Central memory CD4-positive, alpha-beta T cell (primary cell): ENCODE results near the gene CAMP.

ENCODE experiments used
- DNase-seq: peaks from one replicate; pipeline ENCODE4 v3.0.0; 2022

CAMP gene

DNA sequence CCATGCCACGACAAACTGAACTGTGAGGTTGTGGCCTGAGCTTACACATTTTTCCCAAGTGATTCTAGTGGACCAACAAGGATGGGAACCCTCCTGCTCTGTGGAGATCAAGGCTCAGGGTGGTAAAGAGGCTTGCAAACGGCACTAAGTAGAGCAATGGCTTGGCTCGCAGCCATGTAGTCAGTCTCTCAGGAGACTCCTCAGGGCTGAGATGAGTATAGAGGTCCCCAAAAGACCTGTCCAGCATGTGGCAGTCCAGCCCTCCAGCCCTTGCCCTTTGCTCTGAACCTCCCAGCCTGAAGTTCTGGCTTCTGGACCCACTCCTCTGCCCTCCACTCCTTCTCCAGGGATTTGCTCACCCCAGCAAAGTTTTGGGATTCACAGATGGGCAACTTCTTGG, 8.3 kb upstream of the CAMP start:
- DNase-seq, result no peak

- DNase-seq, result no peak
These were observed 7.8 kb upstream of the CAMP start for GRCh38 chr3:48215466-48215865.

- DNase-seq, result no peak
These were observed 7.4 kb upstream of the CAMP start for GRCh38 chr3:48215876-48216275.

DNA sequence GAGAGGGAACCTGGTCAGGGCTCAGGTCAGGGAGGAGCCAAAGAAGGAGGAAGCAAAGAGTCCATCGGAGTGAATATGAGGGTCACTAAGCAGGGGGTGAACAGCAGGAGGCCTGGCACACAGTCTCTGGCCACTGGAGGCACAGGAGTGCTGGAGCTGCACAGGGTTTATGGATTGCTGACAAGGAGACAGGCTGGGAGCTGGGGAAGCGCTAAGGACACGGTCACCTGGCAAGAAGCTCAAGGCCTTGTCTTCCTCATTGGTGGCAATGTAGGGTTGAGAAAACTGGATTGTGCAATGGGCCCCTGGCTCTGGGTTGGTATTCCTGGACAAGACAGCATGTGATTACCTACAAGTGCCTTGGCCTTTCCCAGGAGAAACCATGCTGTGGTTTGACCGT, 5.8 kb upstream of the CAMP start:
- DNase-seq, result no peak

- no peak for DNase-seq
These were observed 4.8 kb upstream of the CAMP start for GRCh38 chr3:48218537-48218936.

DNA sequence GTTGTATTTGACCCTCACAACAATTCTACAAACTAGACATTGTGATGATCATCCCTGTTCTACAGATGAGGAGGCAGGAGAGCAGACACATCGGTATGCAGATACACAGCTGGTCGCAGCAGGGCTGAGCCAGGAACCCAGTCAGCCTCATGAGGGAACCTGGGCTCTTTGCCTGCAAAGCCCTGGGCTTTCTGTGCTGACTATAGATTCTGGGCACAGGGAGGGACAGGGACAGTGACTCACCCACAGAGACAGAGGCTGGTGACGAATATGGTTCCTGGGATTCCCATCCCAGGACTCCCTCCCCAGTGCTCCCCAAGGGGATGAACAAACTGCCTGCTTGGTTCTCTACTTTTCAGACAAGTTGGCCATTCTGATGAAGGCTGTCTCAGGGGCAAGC, 3.8 kb upstream of the CAMP start:
- DNase-seq, result no peak

- no peak for DNase-seq
These were observed 2.5 kb upstream of the CAMP start for GRCh38 chr3:48220746-48221145.

GRCh38 chr3:48225587-48225986, 2.3 kb downstream of the CAMP start:
- DNase-seq, result no peak

GRCh38 chr3:48226939-48227338, 3.6 kb downstream of the CAMP start:
- DNase-seq, result no peak

DNA sequence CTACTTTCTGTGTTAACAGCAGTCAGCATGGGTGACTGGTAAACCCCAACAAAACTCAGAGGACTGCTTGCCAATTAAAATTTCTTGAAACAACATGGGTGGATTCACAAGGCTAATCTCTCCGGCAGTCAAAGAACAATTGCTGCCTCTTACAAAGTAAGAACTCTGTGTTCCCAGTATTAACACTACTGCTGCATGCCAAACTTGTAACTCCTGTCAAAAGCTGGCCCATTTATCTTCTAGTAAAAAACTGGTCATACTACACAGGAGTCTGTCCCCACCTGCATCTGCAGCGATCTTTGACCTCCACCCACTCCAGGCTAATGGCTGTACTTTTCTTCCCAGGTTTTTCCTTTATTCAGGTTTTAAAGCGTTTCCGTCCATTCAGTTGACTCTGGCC, 8.9 kb downstream of the CAMP start:
- no peak for DNase-seq

DNA sequence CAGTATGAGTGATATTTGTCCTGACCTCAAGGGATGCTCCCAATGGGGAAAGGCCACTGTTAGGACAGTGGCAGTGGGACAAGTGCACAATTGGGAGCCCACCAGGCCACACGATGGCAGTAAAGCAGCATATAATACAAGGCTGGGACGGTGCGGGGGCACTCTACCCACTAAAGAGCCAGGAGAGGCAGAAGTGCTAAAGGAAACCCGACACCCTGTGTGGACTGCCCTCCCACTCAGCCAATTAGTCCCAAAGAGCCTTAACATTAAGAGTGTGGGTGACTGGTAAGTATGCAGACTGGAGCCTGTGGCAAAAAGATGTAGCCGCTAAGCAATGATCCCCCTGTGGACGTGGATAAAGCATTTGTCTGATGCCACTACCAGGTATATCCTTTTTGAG, 9.4 kb downstream of the CAMP start:
- DNase-seq, result peak; percentile 25

- no peak for DNase-seq
These were observed 10.2 kb downstream of the CAMP start for GRCh38 chr3:48233542-48233941.

- DNase-seq, result no peak
These were observed 13.2 kb downstream of the CAMP start for GRCh38 chr3:48236531-48236930.

- DNase-seq, result no peak
These were observed 15.3 kb downstream of the CAMP start for GRCh38 chr3:48238531-48239085.

GRCh38 chr3:48240000-48240963, 17.0 kb downstream of the CAMP start:
- DNase-seq, result no peak

DNA sequence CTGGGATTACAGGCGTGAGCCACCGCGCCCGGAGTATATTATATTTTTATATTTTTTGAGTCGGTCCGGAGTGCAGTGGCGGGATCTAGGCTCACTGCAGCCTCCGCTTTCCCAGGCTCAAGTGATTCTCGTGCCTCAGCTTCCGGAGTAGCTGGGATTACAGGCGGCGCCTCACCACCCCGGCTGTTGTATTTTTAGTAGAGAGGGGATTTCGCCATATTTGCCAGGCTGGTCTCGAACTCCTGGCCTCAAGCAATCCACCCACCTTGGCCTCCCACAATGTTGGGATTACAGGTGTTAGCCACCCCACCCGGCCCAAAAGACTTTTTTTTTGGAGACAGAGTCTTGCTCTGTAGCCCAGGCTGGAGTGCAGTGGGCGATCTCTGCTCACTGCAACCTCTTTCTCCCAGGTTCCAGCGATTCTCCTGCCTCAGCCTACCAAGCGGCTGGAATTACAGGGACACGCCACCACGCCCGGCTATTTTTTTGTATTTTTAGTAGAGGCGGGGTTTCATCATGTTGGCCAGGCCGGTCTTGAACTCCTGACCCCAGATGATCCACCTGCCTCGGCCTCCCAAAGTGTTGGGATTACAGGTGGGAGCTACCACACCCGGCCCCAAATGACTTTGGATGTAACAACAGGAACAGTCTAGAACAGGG, 18.6 kb downstream of the CAMP start:
- DNase-seq, result peak; percentile 5

- DNase-seq, result no peak
These were observed 20.6 kb downstream of the CAMP start for GRCh38 chr3:48243886-48244285.

DNA sequence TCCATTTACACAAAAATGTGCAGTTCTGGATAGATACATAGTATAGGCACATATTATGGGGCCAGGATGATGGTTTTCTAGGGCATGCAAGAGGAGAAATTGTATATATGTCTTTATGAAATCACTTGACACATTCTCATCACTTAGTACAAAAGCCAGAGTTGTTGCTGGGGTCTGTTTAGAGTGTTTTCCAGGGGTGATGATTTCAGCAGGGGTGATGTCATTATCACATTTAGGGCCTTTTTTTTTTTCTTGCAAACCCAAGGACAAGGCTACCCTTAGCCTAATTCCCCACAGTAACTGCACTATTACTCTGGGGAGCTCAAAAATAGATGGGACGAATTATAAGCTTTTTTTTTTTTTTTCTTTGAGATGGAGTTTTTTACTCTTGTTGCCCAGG, 21.2 kb downstream of the CAMP start:
- no peak for DNase-seq

- DNase-seq, result no peak
These were observed 21.8 kb downstream of the CAMP start for GRCh38 chr3:48245136-48245535.

DNA sequence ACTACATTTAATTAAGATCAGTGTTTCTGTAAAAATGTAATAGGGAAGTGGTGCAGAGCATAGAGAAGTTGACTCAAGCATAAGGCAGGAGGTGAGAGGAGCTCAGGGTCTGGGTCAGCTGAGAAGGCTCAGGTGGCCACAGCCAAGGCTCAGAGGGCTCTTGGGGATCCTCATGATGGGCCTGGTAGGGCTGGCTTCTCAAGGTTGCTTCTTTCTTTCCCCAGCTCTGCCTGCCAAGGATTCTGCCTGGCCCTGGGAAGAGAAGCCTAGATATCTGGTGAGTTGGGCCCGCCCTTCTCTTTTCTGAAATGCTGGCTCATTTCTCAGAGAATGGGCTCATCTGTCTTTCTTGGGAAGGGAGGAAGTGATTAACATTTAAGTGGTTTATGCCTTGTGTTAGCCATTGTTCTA, 24.1 kb downstream of the CAMP start:
- DNase-seq, result no peak

- DNase-seq, result no peak
These were observed 25.0 kb downstream of the CAMP start for GRCh38 chr3:48248095-48248850.

DNA sequence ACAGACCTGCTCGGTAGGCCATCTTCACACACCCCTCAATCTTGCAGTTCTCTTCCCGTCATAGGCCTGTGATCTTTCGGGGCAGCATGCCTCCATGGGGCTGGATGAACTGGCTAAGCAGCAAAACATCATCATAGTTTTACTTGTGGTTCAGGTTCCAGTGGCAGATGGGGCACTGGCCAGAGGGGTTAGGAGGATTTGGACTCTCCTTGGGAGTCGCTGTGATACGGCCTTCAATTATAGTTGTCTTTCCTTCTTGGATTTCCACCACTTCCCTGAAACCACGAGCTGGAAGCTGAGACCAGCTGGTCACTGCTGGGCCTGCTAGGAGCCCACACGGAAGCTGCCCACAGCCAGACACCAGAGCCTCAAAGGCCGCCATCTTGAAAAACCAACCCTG, 33.3 kb downstream of the CAMP start:
- no peak for DNase-seq

- no peak for DNase-seq
These were observed 35.2 kb downstream of the CAMP start for GRCh38 chr3:48258530-48258929.
